NCI-H69 (cell line): ENCODE measurements around the gene PTPRM.

Experiments
- DNase-seq: peaks from one replicate; lab custom pipeline; 2025; lab: John Stamatoyannopoulos, UW

PTPRM gene

DNA sequence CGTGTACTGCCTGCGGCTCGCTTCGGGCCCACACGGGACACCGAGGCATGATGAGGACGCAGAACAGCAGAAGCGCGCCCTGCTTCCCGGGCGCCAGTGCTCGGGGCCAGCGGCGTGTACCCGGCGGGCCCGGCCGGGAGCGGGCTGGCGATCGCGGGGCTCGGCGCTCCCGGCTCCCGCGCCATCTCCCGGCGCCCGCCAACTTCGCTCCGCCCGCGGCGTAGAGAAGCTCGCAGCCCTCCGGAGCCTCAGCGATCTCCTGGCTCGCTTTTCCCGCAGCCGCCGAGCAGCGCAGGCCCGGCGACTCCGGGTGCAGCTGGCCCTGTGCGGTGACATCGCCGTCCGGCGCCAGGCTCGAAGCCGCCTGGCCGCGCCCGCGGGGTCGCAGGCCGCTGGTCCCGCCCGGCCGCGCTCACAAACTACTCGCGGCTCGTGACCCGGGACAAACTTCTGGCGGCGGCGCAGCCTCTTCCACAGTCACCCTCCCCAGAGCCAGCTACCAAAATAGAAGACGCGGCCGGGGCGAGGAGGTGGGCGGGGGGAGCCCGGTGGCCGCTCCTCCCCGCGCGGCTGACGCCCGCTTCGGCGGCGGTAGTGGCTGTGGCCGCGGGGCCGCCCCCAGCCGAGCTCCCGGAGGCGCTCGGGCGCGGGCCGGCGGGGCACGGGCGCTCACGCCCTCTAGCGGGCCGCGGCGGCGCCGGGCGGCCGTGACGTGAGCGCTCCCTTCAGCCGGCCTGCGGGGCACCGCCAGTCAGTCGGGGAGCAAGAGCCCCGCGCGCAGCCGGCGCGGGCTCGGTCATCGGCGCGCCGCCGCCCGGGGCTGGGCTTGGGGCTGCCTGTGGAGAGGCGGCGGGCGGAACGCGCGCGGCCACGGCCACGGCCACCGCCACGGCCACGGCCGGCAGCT lies at the start of gene PTPRM:
Gene PTPRM (plus strand): TSS at position 750 of the 907 bp plus-strand sequence. CDS start 503 bp downstream, outside the sequence.
- peak; percentile 88 for DNase-seq

DNA sequence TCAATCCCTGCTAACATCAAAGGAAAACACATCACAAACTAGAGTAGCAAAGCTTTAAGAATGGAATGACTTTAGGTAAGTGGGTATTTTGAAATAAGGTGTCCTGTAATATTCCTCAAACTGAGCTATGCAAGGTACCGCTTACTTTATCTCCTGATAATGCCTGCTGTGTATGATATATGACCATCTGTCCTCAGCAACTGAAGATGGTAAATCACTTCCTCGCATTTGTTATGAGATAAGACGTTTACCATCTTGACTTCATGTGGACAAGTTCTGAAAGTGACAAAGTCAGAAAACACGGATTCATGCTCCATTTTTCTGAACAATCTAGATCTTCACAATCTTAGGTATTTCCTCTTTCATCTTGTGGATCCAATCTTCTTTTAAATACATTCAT lies 49.3 kb upstream of the PTPRM start:
- DNase-seq: no peak

DNA sequence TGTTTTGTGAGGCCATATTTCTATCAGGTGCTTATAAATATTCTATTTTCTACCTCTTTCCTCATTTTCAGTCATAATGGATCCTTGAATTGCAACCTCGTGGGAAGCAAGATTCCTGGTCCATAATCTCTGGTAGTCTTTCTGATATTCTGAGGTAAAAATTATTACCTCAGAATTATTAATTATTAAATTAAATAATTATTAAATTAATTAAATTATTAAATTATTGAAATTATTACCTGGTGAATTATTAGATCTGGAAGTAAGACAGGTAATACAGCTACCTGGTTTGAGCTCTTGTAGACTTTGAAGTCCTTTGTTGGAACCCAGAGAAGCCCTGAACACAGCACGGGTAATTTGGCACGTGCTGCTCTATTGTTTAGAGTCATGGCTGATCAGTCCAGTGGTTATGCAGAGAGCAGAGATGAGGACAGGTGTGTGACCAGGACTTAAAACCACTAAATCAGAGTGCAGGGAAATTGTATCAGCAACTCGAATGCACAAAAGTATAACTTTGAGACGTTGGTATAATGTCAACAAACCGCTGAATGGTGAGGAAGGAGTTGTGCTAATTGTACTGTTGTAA lies 46.8 kb upstream of the PTPRM start:
- peak; percentile 25 for DNase-seq

DNA sequence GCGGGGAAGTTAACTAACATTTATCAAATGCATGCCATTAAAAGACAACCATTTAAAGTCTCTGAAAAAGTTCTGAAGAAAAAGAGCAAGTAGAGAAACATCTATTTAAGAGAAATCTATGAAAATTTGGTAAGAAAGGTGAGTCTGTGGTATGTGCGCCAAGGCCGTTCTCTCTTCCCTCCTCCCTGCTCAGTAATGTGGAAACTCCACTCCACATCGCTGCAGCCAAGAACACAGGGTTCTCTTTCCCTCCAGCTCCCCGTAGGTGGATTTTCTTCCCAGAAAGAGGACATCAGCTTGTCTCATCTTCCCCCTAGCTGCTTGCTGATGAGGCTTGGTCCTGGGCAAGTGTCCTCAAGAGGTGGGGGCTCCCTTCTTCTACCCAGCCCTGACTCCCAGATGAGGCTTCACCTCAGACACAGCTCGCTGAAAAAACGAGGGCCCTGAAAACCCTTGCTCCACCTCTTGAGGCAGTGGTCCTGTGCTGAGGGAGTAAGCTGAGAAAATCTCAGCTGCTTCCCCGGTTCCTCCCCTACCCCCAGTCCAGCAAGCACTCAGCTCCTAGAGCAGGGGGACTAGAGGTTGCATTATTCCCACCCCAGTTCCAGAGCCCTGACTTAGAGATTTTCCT lies 45.8 kb upstream of the PTPRM start:
- no peak for DNase-seq

DNA sequence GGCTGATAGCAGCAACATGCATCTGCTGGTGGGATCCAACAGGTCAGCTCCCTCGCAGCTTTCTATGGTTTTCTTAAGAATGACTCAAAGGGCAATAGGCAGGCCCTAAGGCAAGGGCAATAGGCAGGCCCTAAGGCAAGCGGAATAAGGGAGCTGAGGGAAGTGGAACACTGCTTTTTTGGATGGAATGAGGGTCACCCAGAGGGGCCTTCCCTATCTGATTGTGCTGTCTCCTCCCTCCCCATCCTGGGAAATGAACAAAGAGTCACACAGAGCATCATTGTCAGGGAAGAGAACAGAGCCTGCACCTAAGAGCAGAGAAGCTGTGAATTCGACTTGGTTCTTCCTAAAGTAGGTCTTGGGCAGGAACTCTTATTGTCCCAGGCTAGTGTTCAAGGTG lies 43.3 kb upstream of the PTPRM start:
- no peak for DNase-seq

DNA sequence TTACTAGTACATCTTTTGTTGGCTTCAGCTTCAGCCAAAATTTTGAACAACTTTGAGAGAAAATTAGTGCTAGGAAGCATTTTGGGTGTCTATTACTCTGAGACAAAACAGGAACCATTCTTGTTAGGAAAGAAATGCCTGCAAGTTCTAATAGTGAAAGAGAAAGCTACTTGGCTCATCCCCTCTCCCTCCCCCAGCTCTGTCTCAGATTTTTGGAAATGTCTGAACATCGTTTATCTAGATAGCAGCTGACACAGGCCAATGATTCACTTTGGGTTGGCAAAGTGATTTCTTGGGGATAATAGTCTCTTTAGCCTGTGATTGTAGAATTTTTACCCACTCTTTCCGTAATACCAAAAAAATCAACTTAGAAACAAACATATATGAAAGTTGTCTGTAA lies 42.3 kb upstream of the PTPRM start:
- DNase-seq: no peak

DNA sequence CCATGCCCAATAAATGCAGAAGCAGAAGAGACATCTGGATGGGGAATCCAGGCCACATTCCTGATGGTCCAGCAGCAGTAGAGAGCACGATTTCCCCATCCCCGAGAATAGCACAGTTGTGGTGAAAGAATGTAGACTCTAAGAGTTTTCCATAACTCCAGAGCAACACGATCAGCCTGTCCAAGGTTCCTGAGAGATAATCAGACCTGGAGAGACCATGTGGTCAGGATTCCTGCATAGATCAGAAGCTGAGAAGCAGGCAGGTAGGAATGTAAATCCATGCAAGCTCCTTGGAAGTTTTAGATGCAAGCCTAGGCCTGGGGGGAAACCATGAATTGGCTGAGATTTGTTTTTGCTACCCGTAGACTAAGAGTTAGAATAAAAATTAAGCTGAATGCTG lies 34.2 kb upstream of the PTPRM start:
- DNase-seq: no peak

DNA sequence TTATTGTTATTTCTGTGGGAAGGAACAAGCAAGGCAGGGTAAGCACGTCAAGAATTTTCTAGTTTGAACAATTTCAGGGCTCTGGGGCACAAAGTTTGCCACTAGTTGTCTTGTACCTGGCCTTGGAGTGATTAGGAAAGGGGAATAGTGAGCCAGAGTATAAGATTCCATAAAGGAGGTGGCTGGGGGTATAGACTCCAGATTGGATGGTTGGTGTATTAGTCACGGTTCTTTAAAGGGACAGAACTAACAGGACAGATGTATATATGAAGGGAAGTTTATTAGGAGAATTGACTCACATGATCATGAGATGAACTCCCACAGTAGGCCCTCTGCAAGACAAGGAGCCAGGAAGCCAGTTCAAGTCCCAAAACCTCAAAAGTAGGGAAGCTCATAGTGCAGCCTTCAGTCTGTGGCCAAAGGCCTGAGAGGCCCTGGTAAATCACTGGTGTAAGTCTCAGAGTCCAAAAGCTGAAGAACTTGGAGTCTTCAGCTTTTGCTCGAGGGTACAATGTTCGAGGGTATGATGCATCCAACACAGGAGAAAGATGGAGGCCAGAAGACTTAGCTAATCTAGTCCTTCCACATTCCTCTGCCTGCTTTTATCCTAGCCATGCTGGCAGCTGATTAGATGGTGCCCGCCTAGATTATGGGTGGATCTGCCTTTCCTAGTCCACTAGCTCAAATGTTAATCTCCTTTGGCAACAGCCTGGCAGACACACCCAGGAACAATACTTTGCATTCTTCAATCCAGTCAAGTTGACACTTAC lies 31.5 kb upstream of the PTPRM start:
- no peak for DNase-seq

DNA sequence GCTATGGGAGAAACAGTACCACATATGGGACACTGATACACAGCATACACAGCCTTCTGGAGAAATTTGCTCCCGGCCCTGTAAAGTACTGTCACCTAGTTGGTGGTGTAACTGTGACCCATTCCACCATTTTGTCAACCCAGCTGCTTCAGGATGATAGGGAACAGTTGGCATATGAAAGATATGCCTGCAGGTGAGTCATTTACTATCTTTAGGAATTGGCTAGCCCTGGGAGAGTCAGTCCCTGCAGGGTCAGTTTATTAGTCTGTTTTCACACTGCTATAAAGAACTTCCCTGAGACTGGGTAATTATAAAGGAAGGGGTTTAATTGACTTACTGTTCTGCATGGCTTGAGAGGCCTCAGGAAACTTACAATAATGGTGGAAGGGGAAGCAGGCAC lies 30.0 kb upstream of the PTPRM start:
- DNase-seq: no peak

DNA sequence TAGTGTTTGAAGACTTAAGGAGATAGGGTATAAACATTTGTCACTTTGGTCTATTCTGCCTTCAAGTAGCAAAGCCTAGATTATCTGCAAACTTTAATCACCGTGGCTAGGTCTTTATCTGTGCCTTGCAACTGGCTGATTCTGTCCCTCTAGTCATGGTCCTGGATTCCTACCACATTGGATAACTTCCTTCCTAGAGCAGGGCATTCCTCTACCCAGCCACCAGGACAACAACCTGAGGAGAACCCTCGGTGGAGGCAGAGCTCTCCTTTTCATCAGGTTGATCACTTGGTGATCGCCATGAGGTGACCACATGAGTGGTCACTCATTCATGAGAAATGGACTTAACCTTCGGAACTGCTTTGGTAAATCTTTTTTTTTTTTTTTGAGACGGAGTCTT lies 25.3 kb upstream of the PTPRM start:
- no peak for DNase-seq

DNA sequence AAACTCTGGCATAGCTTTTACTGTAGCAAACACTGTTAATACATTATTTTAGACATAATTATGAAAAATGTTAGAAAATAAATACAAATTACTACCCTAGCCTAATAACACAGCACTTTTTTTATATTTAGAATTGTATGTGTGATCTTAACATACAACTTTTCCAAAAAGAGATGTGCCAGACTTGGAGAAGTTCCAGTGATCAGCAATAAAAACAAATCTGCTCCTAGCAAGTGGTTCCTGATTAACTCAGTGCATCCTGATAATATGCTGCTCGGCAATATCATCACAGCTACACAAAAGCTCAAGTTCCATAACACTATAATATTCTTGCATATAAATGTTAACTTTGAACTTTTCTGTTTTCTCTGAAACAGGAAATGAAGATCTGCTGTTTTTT lies 22.4 kb upstream of the PTPRM start:
- DNase-seq: no peak

DNA sequence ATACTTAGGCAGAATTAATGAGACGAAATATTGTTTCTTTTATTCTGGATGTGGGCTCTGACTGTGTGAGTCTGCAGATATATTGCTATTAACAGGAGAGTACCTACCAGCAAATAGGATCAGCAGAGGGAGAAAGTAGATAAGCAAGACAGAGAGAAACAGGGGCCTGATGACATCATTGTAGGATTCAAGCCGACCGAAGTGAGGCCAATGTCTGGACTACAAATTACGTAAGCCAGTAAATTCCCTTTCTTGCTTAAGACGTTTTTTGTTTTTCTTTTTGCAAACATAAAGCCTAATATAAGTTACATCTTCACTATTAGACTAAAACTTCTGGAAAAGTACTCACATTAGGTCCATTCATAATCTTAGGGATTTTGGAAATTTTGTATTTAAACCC lies 21.4 kb upstream of the PTPRM start:
- no peak for DNase-seq

DNA sequence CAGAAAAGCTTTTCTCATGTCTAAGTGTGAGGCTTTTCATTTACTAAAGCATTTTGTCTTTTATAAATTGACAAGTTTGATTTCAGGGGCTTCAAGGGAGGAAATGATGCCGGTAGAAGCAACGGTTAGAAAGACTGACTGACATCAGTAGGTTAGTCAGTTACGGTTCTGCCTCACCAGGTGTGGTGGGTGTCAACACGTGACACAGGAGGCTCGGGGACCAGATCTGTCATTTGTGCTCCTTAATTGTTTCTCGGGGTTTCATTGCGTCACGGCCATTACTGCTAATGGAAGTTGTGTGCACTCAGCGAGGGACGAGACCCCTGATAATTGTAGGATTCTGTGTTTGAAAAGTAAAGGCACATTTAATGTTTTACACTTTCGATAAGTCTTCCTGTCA lies 18.9 kb upstream of the PTPRM start:
- DNase-seq: peak; percentile 77

DNA sequence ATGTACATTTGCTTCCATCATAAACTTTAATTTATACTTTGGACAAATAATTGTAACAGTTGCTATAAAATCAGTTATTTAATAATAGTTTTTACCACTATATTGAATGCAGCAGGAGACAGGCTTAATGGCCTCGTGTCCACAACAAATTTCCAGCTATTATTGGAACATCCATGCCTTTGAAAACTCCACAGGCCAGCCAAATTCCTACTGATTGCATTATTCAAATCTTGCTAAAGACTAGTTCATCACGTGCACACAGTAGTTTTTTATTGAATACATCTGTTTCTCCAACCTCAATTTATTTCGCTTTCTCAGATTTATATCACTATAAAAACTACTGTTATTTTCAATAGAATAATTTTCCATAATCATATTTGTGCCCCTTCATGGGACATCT lies 18.4 kb upstream of the PTPRM start:
- peak; percentile 44 for DNase-seq

DNA sequence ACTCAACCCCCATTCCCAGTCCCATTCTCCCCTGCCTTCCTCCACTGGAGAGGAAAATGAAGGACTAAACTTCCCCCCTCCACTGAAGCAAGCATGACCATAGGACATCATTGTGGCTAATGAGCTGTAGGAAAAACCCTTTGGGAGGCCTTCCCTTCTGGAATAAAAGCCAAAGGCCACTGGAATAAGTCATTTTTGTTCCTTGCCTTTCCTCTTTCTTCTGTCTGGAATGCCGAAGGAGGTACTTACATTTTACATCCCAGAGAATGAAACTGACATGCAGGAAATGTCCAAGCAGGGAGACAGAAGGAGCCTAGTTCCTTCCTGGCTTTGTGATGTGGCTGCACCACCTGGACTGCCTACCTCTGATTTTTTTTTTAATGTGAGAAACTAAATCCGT lies 9.1 kb upstream of the PTPRM start:
- no peak for DNase-seq

DNA sequence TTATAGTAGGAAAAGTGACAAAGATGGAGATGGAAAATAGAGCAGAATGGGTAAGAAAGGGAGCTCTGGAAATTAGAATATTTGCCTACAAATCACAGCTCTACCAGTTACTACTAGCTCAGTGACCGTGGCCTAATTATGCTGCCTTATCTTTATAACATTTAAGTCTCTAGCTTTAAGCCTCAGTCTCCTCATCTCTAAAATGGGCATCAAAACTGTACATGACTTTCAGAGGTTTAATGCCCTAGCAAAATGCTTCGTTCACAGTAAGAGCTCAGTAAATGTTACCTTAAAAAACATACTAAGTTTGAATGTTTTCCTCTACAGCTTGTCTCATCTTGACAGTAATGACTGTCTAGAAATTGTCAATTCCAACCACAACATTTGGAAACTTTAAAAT lies 8.3 kb upstream of the PTPRM start:
- no peak for DNase-seq

DNA sequence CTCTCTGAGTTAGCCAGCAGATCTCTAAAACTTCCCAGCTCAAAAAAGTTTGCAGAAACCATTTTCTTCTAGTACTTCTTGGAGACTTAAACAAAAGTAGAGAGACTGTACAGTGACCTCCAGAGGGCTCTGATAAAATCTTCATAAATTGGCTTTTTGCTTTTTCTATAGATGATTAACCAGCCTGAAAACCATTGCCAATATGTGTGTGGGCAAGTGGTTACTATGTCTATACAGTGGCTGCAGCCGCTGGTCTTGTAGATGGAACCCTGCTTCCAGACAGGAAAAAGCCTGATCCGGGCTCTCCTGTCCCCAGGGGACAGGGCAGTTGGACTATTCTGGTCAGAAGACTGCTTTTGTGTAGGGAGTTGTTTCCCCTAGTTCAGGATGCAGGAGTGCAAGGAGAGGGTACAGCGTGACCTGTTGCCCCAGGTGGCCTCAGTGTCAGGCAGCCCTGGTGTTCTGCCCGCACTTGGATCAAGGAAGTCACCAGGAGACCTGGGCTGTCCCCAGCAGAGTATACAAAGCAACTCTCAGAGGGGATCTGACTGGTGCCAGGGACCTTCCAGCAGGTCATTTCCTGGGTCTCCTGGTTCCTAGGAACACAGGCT lies 7.3 kb upstream of the PTPRM start:
- no peak for DNase-seq

DNA sequence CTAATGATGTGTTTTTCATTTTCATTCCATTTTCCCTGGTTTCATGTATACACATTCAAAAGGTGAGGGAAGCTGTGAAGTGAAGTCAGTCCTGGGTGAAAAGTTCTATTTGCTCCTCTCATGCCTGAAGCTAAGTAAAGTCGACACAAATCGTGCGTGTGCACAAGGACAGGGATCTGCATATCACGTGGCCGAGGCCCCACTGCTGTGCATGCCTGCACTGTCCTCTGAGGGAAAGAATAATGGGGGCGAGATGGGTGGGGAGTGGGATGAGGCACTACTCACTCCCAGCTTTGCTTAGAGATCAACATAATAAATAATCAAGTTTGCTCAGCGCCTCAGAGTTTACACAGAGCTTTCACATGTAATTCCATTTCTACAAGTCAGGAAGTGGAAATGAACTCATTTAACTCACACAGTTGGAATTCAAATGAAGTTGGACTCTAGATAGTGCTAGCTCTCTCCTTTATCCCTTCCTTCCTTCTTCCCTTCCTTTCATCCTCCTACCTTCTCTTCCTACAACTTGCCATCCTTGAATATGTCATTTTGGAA lies 5.1 kb upstream of the PTPRM start:
- no peak for DNase-seq

DNA sequence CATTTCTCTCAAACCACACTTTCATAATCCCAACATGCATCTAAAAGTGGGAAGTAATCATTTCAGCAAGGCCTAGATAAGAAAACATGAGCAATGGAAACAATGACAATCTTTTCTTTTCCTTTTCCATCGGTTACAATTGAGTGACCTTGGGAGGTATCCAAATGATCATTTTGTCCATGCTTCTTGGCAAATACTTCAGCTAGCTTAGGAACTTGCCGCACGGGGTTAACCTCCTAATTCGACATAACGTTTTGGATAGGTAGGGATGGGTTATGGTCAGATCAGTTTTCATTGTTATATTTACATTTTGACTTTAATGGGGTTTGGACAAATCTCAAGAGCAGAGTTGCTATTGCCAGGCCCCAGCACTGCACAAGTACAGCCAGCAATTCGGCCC lies 4.6 kb upstream of the PTPRM start:
- DNase-seq: no peak

DNA sequence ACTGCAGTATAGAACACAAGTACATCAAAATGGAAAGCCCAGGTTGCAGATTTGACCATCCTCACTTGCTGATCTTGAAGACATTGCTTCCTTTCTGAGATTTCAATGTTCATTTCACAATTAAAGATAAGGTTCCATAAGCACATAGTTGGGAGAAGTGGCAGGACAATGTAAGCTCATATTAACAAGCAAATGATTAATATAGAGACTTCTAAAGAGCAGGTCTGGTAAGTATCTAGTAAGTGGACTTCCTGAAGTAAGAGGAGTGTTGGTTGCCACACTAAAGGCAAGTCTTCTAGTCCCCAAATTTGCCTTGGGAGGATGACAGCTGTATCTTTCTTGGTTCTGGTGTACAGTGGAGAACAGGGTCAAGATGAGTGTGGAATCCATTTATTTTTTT lies 1.4 kb upstream of the PTPRM start:
- DNase-seq: no peak

DNA sequence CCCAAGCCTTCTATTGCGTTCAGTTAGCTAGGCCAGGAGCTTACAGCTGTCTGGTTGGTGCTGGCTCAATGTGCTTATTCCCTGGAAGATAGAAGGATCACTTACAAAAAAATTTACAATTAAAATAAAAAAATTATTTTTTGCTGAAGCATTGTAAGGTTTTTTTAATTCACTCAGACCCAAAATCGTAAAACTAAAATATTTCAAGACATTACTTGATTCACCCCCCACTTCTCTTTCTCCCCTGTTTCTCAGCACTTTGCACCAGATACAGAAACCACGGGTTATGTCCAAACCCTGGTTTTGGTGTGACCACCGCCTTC lies 911 bp upstream of the PTPRM start:
- no peak for DNase-seq
